Trophoblast cell (in vitro differentiated cells and primary cell): ENCODE data around the gene RAI1.

Experiments used
- DNase-seq, 2 donors: peaks; one replicate each; pipeline ENCODE4 v3.0.0-alpha.2; 2016
- H2AFZ ChIP-seq: 2 replicates; pipeline ENCODE4 v1.6.1; 2013; ENCODE audit warnings: low read length, moderate library complexity, mild to moderate bottlenecking; ENCODE audit not compliant: insufficient read depth, poor library complexity
- H2AK5ac ChIP-seq: 2 replicates; pipeline ENCODE4 v1.6.1; 2013; ENCODE audit warnings: mild to moderate bottlenecking, low read length
- H2BK120ac ChIP-seq: 2 replicates; pipeline ENCODE4 v1.6.1; 2013; ENCODE audit warnings: low read length, mild to moderate bottlenecking, moderate library complexity; ENCODE audit not compliant: insufficient read depth, poor library complexity
- H2BK12ac ChIP-seq: 2 replicates; pipeline ENCODE4 v1.6.1; 2013; ENCODE audit warnings: mild to moderate bottlenecking, low read length, moderate library complexity
- H2BK5ac ChIP-seq: 2 replicates; pipeline ENCODE4 v1.6.1; 2013; ENCODE audit warnings: low read length, low read depth, moderate library complexity, mild to moderate bottlenecking; ENCODE audit not compliant: poor library complexity
- H3K14ac ChIP-seq: 2 replicates; pipeline ENCODE4 v1.6.1; 2013; ENCODE audit warnings: mild to moderate bottlenecking, low read length
- H3K18ac ChIP-seq: 2 replicates; pipeline ENCODE4 v1.6.1; 2013; ENCODE audit warnings: mild to moderate bottlenecking, low read length
- H3K23ac ChIP-seq: 2 replicates; pipeline ENCODE4 v1.6.1; 2013; ENCODE audit warnings: low read length
- H3K27ac ChIP-seq: 2 replicates; pipeline ENCODE4 v1.5.1; 2013; ENCODE audit warnings: low read depth, mild to moderate bottlenecking, inconsistent platforms, low read length, moderate library complexity
- H3K27me3 ChIP-seq: 2 replicates; pipeline ENCODE4 v1.6.1; 2013; ENCODE audit warnings: inconsistent platforms, mild to moderate bottlenecking, low read length, moderate library complexity; ENCODE audit not compliant: insufficient read depth
- H3K36me3 ChIP-seq, 2 experiments: 1 replicate in 1 of 2; 2 replicates in 1 of 2; pipeline ENCODE4 v1.6.1; 2013; ENCODE audit warnings: low read length in 2 of 2, mild to moderate bottlenecking in 2 of 2, moderate library complexity in 1 of 2; ENCODE audit not compliant: insufficient read depth in 2 of 2, control insufficient read depth in 1 of 2
- H3K4ac ChIP-seq: 2 replicates; pipeline ENCODE4 v1.6.1; 2013; ENCODE audit warnings: low read depth, mild to moderate bottlenecking, low read length, moderate library complexity
- H3K4me1 ChIP-seq, 2 experiments: 1 replicate in 1 of 2; 2 replicates in 1 of 2; pipeline ENCODE4 v1.6.1; 2013; ENCODE audit warnings: low read length in 2 of 2, mild to moderate bottlenecking in 2 of 2, moderate library complexity in 1 of 2; ENCODE audit not compliant: insufficient read depth in 2 of 2, control insufficient read depth in 1 of 2
- H3K4me2 ChIP-seq: 2 replicates; pipeline ENCODE4 v1.6.1; 2013; ENCODE audit warnings: inconsistent platforms, mild to moderate bottlenecking, low read length, moderate library complexity
- H3K4me3 ChIP-seq: 2 replicates; pipeline ENCODE4 v1.5.1; 2013; ENCODE audit warnings: mild to moderate bottlenecking, low read depth, low read length, inconsistent platforms
- H3K79me1 ChIP-seq: one replicate; pipeline ENCODE4 v1.6.1; 2013; ENCODE audit warnings: low read length
- H3K79me2 ChIP-seq: 2 replicates; pipeline ENCODE4 v1.6.1; 2013; ENCODE audit warnings: low read length, mild to moderate bottlenecking; ENCODE audit not compliant: control insufficient read depth, insufficient read depth, poor library complexity
- H3K9ac ChIP-seq: 2 replicates; pipeline ENCODE4 v1.6.1; 2013; ENCODE audit warnings: mild to moderate bottlenecking, low read length
- H3K9me3 ChIP-seq: 2 replicates; pipeline ENCODE4 v1.6.1; 2013; ENCODE audit warnings: low read depth, mild to moderate bottlenecking, control low read depth, inconsistent platforms, low read length; ENCODE audit not compliant: insufficient read depth
- H4K12ac ChIP-seq: 2 replicates; pipeline ENCODE4 v1.6.1; 2013; ENCODE audit warnings: low read depth, mild to moderate bottlenecking, low read length, moderate library complexity
- H4K8ac ChIP-seq: 2 replicates; pipeline ENCODE4 v1.6.1; 2013; ENCODE audit warnings: low read depth, mild to moderate bottlenecking, low read length, moderate library complexity
- H4K91ac ChIP-seq: one replicate; pipeline ENCODE4 v1.6.1; 2013; ENCODE audit warnings: low read depth, mild to moderate bottlenecking, low read length, moderate library complexity
- WGBS: extraction: QIAGEN DNeasy Blood & Tissue Kit; methylation state at CpG from one replicate; pipeline ENCODE4 v1.1.7; 2013; ENCODE audit warnings: missing lambda C conversion rate; ENCODE audit not compliant: insufficient read length, insufficient coverage; ENCODE audit errors: extremely low coverage; 5-methylcytosine and 5-hydroxymethylcytosine counted together

Gene RAI1

DNA sequence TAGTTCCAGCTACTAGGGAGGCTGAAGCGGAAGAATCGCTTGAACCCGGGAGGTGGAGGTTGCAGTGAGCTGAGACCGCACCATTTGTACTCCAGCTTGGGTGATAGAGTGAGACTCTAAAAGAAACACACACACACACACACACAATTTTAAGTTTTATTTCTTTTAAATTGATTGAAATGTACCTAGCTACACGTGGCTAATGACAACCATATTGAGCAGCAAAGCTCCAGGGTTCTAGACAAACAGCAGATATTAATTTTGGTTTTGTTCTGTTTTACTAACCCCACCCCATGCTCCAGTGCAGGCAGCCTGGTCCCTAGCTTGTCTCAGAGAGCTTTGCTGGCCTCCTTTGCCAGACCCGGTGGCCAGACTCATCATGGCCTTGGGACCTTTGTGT is 16.0 kb upstream of the RAI1 start:
- DNase-seq: no peak
- Histone ChIP-seq H2BK12ac (no peak overlapping the region), H3K4me2 (no peak overlapping the region), H3K14ac (no peak overlapping the region), H2AFZ (no peak overlapping the region), H2BK5ac (no peak overlapping the region), H3K79me1 (peaks cover 8% of the 10 kb centered on the region), H3K23ac (no peak overlapping the region), H3K79me2 (peaks cover 2% of the 10 kb centered on the region), H3K9ac (no peak overlapping the region), H3K4me1 (peaks cover 9% of the 10 kb centered on the region in 2 experiments), H4K12ac (no peak overlapping the region), H2BK120ac (no peak overlapping the region), H3K18ac (no peak overlapping the region), H2AK5ac (no peak overlapping the region), H3K36me3 (no peaks in the 10 kb centered on the region), H3K27me3 (no peaks in the 10 kb centered on the region), H3K27ac (no peak overlapping the region), H3K4ac (no peak overlapping the region), H4K8ac (no peak overlapping the region), H3K4me3 (no peak overlapping the region), H4K91ac (no peak overlapping the region), H3K9me3 (peaks cover 4% of the 10 kb centered on the region)
- no CpG with 5 or more reads among the region's 6 CpGs for WGBS

DNA sequence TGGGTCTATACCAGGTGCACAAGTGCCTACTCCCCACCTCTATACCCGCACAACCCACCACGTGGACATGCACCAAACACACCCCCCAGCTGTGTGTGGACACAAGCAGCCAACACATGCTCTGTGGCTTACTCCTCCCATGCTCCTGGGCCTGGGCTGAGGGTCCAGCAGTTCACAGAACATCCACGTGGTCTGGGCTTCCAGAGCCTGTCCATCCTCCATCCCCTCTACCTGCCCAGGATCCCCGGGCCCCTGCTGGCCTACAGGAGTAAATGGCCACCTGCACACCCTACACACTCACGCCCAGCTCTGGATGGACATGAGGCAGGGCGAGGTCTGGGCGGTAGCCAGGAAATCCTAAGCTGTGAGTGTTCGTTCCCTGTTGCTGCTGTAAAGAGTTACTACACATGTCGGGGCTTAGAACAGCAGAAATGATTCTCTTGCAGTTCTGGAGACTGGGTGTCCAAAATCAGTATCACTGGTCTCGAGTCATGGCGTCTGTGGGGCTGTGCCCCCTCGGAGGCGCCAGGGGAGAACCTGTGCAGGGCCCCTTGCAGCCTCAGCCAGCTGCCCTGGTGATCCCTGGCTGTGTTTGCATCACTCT is 15.0 kb upstream of the RAI1 start:
- H3K4me3 ChIP-seq: no peak overlapping the region
- H3K79me1 ChIP-seq: peaks cover 8% of the 10 kb centered on the region
- H2BK12ac ChIP-seq: no peak overlapping the region
- no peaks in the 10 kb centered on the region for H3K36me3 ChIP-seq
- no peak overlapping the region for H3K9ac ChIP-seq
- H3K79me2 ChIP-seq: peaks cover 2% of the 10 kb centered on the region
- no peak overlapping the region for H3K27ac ChIP-seq
- no peak overlapping the region for H2BK5ac ChIP-seq
- H3K23ac ChIP-seq: no peak overlapping the region
- H2BK120ac ChIP-seq: no peak overlapping the region
- peaks cover 9% of the 10 kb centered on the region in 2 experiments for H3K4me1 ChIP-seq
- DNase-seq: no peak
- H2AK5ac ChIP-seq: no peak overlapping the region
- WGBS: no CpG with 5 or more reads among the region's 13 CpGs
- H4K12ac ChIP-seq: no peak overlapping the region
- H3K18ac ChIP-seq: no peak overlapping the region
- H3K27me3 ChIP-seq: no peaks in the 10 kb centered on the region
- H4K91ac ChIP-seq: no peak overlapping the region
- H3K4me2 ChIP-seq: no peak overlapping the region
- peaks cover 2% of the 10 kb centered on the region for H3K9me3 ChIP-seq
- no peak overlapping the region for H3K4ac ChIP-seq
- no peak overlapping the region for H4K8ac ChIP-seq
- H2AFZ ChIP-seq: no peak overlapping the region
- H3K14ac ChIP-seq: no peak overlapping the region

DNA sequence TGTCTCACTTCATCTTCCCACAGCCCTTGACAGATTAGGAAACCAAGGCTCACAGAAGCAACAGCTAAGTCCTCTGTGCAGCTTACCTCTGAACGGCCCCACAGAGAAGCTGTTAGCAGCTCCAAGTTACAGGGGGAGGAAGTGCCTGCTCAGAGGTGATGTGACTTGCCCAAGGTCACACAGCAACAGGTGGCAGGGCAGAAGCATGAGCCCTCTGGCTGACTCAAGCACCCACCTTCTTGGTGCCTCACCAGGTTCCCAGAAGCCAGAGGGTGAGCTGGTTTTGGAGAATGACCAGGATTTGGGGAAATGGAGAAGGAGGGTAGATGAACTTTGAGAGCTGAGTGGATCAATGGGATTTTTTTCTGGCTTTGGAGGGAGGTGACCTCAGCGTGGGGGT is 14.0 kb upstream of the RAI1 start:
- no peak overlapping the region for H2BK12ac ChIP-seq
- no CpG with 5 or more reads among the region's 2 CpGs for WGBS
- no peak for DNase-seq
- no peak overlapping the region for H2BK5ac ChIP-seq
- no peak overlapping the region for H3K4me3 ChIP-seq
- no peak overlapping the region for H2AK5ac ChIP-seq
- H3K79me2 ChIP-seq: peaks cover 2% of the 10 kb centered on the region
- no peak overlapping the region for H3K23ac ChIP-seq
- no peak overlapping the region for H3K18ac ChIP-seq
- no peaks in the 10 kb centered on the region for H3K36me3 ChIP-seq
- H4K12ac ChIP-seq: no peak overlapping the region
- no peaks in the 10 kb centered on the region for H3K27me3 ChIP-seq
- H2AFZ ChIP-seq: no peak overlapping the region
- H3K79me1 ChIP-seq: peaks cover 8% of the 10 kb centered on the region
- no peak overlapping the region for H3K4ac ChIP-seq
- H3K4me2 ChIP-seq: no peak overlapping the region
- no peak overlapping the region for H4K91ac ChIP-seq
- H4K8ac ChIP-seq: no peak overlapping the region
- H3K9me3 ChIP-seq: peaks cover 2% of the 10 kb centered on the region
- H3K4me1 ChIP-seq: peaks cover 9 to 13% of the 10 kb centered on the region in 2 experiments
- H3K9ac ChIP-seq: no peak overlapping the region
- H3K27ac ChIP-seq: no peak overlapping the region
- no peak overlapping the region for H2BK120ac ChIP-seq
- no peak overlapping the region for H3K14ac ChIP-seq

DNA sequence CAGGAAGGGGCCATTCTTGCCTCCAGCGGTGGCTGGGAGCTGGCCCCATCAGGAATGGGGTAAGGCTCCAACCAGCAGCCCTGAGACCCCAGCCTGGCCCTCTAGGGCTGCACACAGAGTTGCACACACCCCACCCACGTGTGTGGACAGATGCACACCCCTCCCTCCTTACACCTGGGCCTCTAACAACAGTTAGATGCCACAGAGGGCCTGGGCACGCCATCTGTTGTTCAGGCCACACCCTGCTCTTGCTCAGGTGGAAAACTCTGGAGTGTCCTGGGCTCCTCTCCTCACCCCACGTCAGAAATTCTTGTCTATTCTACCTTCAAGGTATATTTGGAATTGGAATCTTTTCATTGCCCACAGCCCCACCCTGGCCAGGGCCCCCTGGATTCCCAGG is 13.3 kb upstream of the RAI1 start:
- H2AK5ac ChIP-seq: no peak overlapping the region
- H3K4me1 ChIP-seq: peaks cover 5 to 16% of the 10 kb centered on the region in 2 experiments
- H3K79me1 ChIP-seq: peaks cover 5% of the 10 kb centered on the region
- H3K23ac ChIP-seq: no peak overlapping the region
- no peak overlapping the region for H3K27ac ChIP-seq
- no peak for DNase-seq
- no peak overlapping the region for H2AFZ ChIP-seq
- no peaks in the 10 kb centered on the region for H3K36me3 ChIP-seq
- H3K9ac ChIP-seq: no peak overlapping the region
- H3K18ac ChIP-seq: no peak overlapping the region
- no peak overlapping the region for H2BK120ac ChIP-seq
- no peak overlapping the region for H3K4me2 ChIP-seq
- no peak overlapping the region for H3K4me3 ChIP-seq
- H4K12ac ChIP-seq: no peak overlapping the region
- no peak overlapping the region for H3K14ac ChIP-seq
- no peaks in the 10 kb centered on the region for H3K27me3 ChIP-seq
- H2BK5ac ChIP-seq: no peak overlapping the region
- H3K9me3 ChIP-seq: no peaks in the 10 kb centered on the region
- H4K91ac ChIP-seq: no peak overlapping the region
- H2BK12ac ChIP-seq: no peak overlapping the region
- no peak overlapping the region for H3K4ac ChIP-seq
- peaks cover 2% of the 10 kb centered on the region for H3K79me2 ChIP-seq
- no CpG with 5 or more reads among the region's 4 CpGs for WGBS
- no peak overlapping the region for H4K8ac ChIP-seq
